Spleen (tissue), 11 donors: ENCODE results near the gene COBL. TPM values are rescaled to one million over a fixed set of nuclear protein-coding genes. Genes with fewer than 3 reads are reported as not detected.

Source experiments
- DNase-seq: peaks from one replicate; pipeline ENCODE4 v3.0.0-alpha.2; 2020
- H3K27ac ChIP-seq, 8 donors: fragments of 200-600 bp; sonication (generic) in 7 of 8; 1 replicate in 4 of 8; 2 replicates in 4 of 8; pipeline versions ENCODE4 v1.5.0 to v1.8.0; 2016 to 2021; ENCODE audit warnings: inconsistent platforms in 4 of 8, mild to moderate bottlenecking in 4 of 8, moderate library complexity in 1 of 8
- H3K27me3 ChIP-seq, 7 donors: fragments of 200-600 bp; sonication (generic) in 6 of 7; replicated peaks in 1 of 7; 1 replicate in 4 of 7; 2 replicates in 3 of 7; pipeline versions ENCODE4 v1.5.0 to v1.8.0; 2016 to 2021; ENCODE audit warnings: inconsistent platforms in 3 of 7, mild to moderate bottlenecking in 1 of 7
- H3K36me3 ChIP-seq, 6 donors: fragments of 200-600 bp; sonication (generic) in 5 of 6; 1 replicate in 4 of 6; 2 replicates in 2 of 6; pipeline versions ENCODE4 v1.5.0 to v1.8.0; 2016 to 2021; ENCODE audit warnings: inconsistent platforms in 2 of 6
- H3K4me1 ChIP-seq, 6 donors: fragments of 200-600 bp; sonication (generic) in 5 of 6; 1 replicate in 3 of 6; 2 replicates in 3 of 6; pipeline versions ENCODE4 v1.5.0 to v1.8.0; 2016 to 2021; ENCODE audit warnings: inconsistent platforms in 3 of 6
- H3K4me3 ChIP-seq, 8 donors: fragments of 200-600 bp; sonication (generic) in 7 of 8; 1 replicate in 4 of 8; 2 replicates in 4 of 8; pipeline versions ENCODE4 v1.5.0 to v1.8.0; 2016 to 2021; ENCODE audit warnings: inconsistent platforms in 4 of 8, mild to moderate bottlenecking in 4 of 8, moderate library complexity in 2 of 8
- H3K9me3 ChIP-seq, 8 donors: fragments of 200-600 bp; sonication (generic) in 7 of 8; 1 replicate in 4 of 8; 2 replicates in 4 of 8; pipeline versions ENCODE4 v1.5.0 to v1.8.0; 2016 to 2021; ENCODE audit warnings: inconsistent platforms in 4 of 8
- POLR2A ChIP-seq, 3 donors: fragments of 450-650 bp; IDR thresholded peaks; one replicate each; pipeline ENCODE4 v1.5.1; 2017; ENCODE audit warnings: antibody characterized with exemption in 3 of 3, mild to moderate bottlenecking in 1 of 3
- POLR2AphosphoS5 ChIP-seq, 3 donors: sonication (generic); formaldehyde crosslinking; IDR thresholded peaks; one replicate each; pipeline ENCODE4 v1.5.1; 2017; ENCODE audit warnings: antibody characterized with exemption in 3 of 3
- WGBS, 5 donors: extraction: QIAGEN DNeasy Blood & Tissue Kit in 3 of 5; methylation state at CpG; one replicate each; pipeline versions ENCODE4 v1.1.5 to v1.1.7; 2013 to 2018; 5-methylcytosine and 5-hydroxymethylcytosine counted together
- intact Hi-C: fragments of 100-400 bp; cut with DNase I; formaldehyde crosslinking; loops from one replicate; pipeline ENCODE4 v1.15.0; 2023; ENCODE audit warnings: low total_unique reads
- polyA plus RNA-seq, 3 donors: library from polyadenylated mRNA; stranded (reverse); fragments of 200-250 nt; gene quantifications; one replicate each; pipeline ENCODE4 v1.2.1, GENCODE V29; 2013
- total RNA-seq, 7 donors: library from RNA; depleted of rRNA in 3 of 7; stranded (reverse); fragments of >200 nt in 3 of 7; fragmentation: NEBNext Ultra II Directional in 4 of 7; extraction: Animal tissue kit (Norgen Biotek cat#: 25700) in 4 of 7; gene quantifications; one replicate each; pipeline versions ENCODE4 v1.1.0 to v1.2.1, GENCODE V29; 2016 to 2021
- TF ChIP-seq, protein P1 (sequence below), 11 experiments: fragments of 200-600 bp in 7 of 11; fragments of 450-650 bp in 4 of 11; sonication (generic) in 4 of 11; IDR thresholded peaks in 8 of 11; conservative IDR thresholded peaks in 3 of 11; 1 replicate in 7 of 11; 2 replicates in 4 of 11; pipeline versions ENCODE4 v1.4.0 to v1.8.0; 2016 to 2021; ENCODE audit warnings: antibody characterized with exemption in 11 of 11, inconsistent platforms in 4 of 11, mild to moderate bottlenecking in 1 of 11
- donor health status: healthy with polysubstance abuse.
- donor health status: DM: no; HTN: no; CAD: no; lungs with moderate emphysema.
- donor health status: DM: no; HTN: no; CAD: no.
- donor health status: Bipolar disorder and iron deficiency.
- donor health status: healthy.
- donor health status: DM: no; HTN: no; CAD: no.
- donor health status: DM: yes; HTN: yes; CAD: no.

COBL gene
- total and polyA plus RNA-seq, 10 donors = 0.09 to 0.80 (median 0.57) TPM; not detected in 1

DNA sequence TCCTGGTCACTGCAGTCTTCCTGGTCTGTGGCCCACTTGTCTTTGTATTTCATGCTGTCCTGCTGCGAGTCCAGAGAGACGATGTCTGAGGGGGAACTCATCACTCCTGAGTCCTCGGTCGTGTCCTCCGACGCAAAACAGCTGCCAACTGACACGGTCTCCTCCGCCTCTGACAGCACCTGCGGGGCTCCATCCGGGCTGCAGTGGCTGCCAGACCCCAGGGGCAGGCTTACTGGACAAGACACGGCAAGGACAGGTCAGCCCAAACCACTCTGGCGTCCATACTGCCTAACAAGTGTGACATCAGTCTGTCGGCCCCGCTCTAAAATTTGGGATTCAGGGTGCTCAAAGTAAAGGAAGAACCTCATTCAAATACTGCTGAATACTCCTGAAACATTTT lies 273.1 kb downstream of the COBL start:
- TF ChIP-seq, protein P1, sequence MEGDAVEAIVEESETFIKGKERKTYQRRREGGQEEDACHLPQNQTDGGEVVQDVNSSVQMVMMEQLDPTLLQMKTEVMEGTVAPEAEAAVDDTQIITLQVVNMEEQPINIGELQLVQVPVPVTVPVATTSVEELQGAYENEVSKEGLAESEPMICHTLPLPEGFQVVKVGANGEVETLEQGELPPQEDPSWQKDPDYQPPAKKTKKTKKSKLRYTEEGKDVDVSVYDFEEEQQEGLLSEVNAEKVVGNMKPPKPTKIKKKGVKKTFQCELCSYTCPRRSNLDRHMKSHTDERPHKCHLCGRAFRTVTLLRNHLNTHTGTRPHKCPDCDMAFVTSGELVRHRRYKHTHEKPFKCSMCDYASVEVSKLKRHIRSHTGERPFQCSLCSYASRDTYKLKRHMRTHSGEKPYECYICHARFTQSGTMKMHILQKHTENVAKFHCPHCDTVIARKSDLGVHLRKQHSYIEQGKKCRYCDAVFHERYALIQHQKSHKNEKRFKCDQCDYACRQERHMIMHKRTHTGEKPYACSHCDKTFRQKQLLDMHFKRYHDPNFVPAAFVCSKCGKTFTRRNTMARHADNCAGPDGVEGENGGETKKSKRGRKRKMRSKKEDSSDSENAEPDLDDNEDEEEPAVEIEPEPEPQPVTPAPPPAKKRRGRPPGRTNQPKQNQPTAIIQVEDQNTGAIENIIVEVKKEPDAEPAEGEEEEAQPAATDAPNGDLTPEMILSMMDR (IDR thresholded peaks at IDR 0.05 in 8 of 11, conservative IDR thresholded peaks at IDR 0.05 in 3 of 11) = no peak
- TF ChIP-seq POLR2A (IDR thresholded peaks at IDR 0.05) = no peak
- no peak for TF ChIP-seq POLR2AphosphoS5 (IDR thresholded peaks at IDR 0.05)
- H3K4me3 ChIP-seq = no peak overlapping the region
- H3K27me3 ChIP-seq = no peaks in the 10 kb centered on the region
- H3K27ac ChIP-seq = no peak overlapping the region
- no peak for DNase-seq
- WGBS, 5 donors = 78 to 92% (median 88%) methylated on average over 14 of the region's 14 CpGs
- intact Hi-C loops = no loop called here
- no peaks in the 10 kb centered on the region for H3K9me3 ChIP-seq
- H3K36me3 ChIP-seq = no peaks in the 10 kb centered on the region
- no peaks in the 10 kb centered on the region for H3K4me1 ChIP-seq

DNA sequence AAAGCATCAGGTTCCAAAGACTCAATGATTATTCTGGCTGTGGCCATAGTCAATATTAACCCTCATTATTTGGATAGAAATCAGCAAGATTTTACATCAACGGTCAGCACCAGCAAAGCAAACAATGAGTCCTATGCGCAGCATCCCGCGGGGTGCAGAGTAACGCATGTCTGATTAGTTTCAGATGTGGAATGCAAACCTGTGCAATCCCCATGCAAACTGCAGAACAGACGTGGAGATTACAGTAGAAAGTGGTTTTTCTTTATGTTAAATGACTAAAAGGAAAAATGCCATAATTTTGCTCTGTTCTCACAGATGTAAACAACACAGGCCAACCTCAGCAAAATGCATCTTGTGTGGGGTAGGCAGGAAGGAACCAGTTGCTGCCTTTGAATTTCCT lies 275.8 kb downstream of the COBL start:
- no peak for DNase-seq
- TF ChIP-seq, protein P1 (IDR thresholded peaks at IDR 0.05 in 8 of 11, conservative IDR thresholded peaks at IDR 0.05 in 3 of 11) = no peak
- TF ChIP-seq POLR2A (IDR thresholded peaks at IDR 0.05) = no peak
- TF ChIP-seq POLR2AphosphoS5 (IDR thresholded peaks at IDR 0.05) = no peak
- Histone ChIP-seq H3K27ac (no peak overlapping the region), H3K9me3 (no peaks in the 10 kb centered on the region), H3K36me3 (no peaks in the 10 kb centered on the region), H3K4me3 (no peak overlapping the region), H3K4me1 (no peaks in the 10 kb centered on the region), H3K27me3 (no peaks in the 10 kb centered on the region)
- 63 to 69% (median 66%) methylated on average over 6 of the region's 6 CpGs for WGBS, 5 donors
- intact Hi-C loops = no loop called here

DNA sequence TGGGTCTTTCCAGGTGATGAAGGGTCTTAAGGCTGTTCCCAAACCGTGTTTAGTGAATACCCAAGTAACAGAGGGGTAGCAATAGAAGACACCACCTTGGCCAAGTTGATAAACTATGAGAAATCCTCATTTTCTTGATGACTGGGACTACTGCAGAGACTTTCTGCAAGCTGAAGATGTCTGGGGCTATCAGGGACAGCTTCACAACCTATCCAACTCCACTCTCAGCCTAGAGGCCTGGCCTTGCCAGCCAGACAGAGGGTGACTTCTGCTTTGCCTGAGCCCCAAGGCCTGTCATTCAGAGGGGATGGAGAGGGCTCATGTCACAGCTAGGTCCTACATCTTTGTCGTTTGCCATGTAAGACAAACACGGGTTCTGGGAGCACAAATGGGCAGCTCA lies 278.0 kb downstream of the COBL start:
- Histone ChIP-seq H3K9me3 (no peaks in the 10 kb centered on the region), H3K27me3 (peaks cover 0 to 8% (median 0%) of the 10 kb centered on the region in 7 donors), H3K4me3 (no peak overlapping the region), H3K27ac (no peak overlapping the region), H3K36me3 (no peaks in the 10 kb centered on the region), H3K4me1 (no peaks in the 10 kb centered on the region)
- no peak for DNase-seq
- TF ChIP-seq, protein P1 (IDR thresholded peaks at IDR 0.05 in 8 of 11, conservative IDR thresholded peaks at IDR 0.05 in 3 of 11) = no peak
- no peak for TF ChIP-seq POLR2A (IDR thresholded peaks at IDR 0.05)
- WGBS, 5 donors = 78 to 93% (median 82%) methylated on average over 3 of the region's 3 CpGs
- intact Hi-C loops = no loop called here

DNA sequence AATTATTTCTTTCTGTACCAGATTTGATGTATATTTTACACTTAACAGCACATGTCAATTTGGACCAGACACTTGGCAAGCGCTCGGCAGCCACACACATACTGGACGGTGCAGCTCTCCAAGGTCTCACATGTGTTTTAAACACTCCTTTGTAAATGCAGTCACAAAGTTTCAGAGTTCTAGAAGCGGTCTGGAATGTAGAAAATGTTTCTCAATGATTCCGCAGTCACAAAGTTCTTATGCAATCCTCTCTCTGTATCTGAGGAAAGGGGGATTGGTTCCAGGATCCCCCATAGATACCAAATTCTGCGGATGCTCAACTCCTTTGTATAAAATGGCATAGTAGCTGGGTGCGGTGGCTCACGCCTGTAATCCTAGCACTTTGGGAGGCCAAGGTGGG lies 280.9 kb downstream of the COBL start:
- TF ChIP-seq POLR2A (IDR thresholded peaks at IDR 0.05) = no peak
- TF ChIP-seq, protein P1 (IDR thresholded peaks at IDR 0.05 in 8 of 11, conservative IDR thresholded peaks at IDR 0.05 in 3 of 11) = no peak
- H3K9me3 ChIP-seq = no peaks in the 10 kb centered on the region
- H3K27me3 ChIP-seq = peaks cover 0 to 8% (median 0%) of the 10 kb centered on the region in 7 donors
- H3K4me1 ChIP-seq = no peaks in the 10 kb centered on the region
- no peak overlapping the region for H3K4me3 ChIP-seq
- H3K27ac ChIP-seq = no peak overlapping the region
- 85 to 94% (median 89%) methylated on average over 8 of the region's 8 CpGs for WGBS, 5 donors
- H3K36me3 ChIP-seq = no peaks in the 10 kb centered on the region
- no peak for DNase-seq
- intact Hi-C loops = no loop called here
